ENCODE data around the gene HOXB4.

GRCh38 chr17:48615047-48615962, 37.2 kb upstream of the HOXB4 start, which contains the start of gene HOXB8:
- TF ChIP-seq, protein P1, sequence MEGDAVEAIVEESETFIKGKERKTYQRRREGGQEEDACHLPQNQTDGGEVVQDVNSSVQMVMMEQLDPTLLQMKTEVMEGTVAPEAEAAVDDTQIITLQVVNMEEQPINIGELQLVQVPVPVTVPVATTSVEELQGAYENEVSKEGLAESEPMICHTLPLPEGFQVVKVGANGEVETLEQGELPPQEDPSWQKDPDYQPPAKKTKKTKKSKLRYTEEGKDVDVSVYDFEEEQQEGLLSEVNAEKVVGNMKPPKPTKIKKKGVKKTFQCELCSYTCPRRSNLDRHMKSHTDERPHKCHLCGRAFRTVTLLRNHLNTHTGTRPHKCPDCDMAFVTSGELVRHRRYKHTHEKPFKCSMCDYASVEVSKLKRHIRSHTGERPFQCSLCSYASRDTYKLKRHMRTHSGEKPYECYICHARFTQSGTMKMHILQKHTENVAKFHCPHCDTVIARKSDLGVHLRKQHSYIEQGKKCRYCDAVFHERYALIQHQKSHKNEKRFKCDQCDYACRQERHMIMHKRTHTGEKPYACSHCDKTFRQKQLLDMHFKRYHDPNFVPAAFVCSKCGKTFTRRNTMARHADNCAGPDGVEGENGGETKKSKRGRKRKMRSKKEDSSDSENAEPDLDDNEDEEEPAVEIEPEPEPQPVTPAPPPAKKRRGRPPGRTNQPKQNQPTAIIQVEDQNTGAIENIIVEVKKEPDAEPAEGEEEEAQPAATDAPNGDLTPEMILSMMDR (IDR thresholded peaks at IDR 0.05; ENCODE audit: low read length), result no peak
- TF ChIP-seq EZH2phosphoT487 (IDR thresholded peaks at IDR 0.05; ENCODE audit: low read length), result no peak
- TF ChIP-seq EZH2 (optimal IDR thresholded peaks at IDR 0.05; ENCODE audit: low read depth, low read length), result peak; percentile 71

Measured in MM.1S (cell line).